Activated CD4-positive, alpha-beta T cell treated with anti-CD3 and anti-CD28 coated beads for 36 hours (primary cell): ENCODE measurements around the gene THNSL1. TPM values are rescaled to one million over a fixed set of nuclear protein-coding genes. Genes with fewer than 3 reads are reported as not detected.
"Not testable (repeated sequence)": the region's sequence is repeated elsewhere in the genome, so short reads cannot be mapped to it uniquely, and the experiment has no call there.

ENCODE experiments used
- ATAC-seq: fragments of 200-7000 bp; cut with Tn5 transposase; one replicate; pipeline ENCODE4 v1.10.0; 2021; ENCODE audit warnings: mild to moderate bottlenecking, moderate library complexity
- CTCF ChIA-PET: fragments of 350-600 bp; sonication (Branson Sonifier 250); formaldehyde crosslinking; loops from one replicate; lab custom pipeline; 2021; ENCODE audit warnings: antibody characterized with exemption; lab: Charles Lee
- POLR2A ChIA-PET: fragments of 350-600 bp; sonication (Branson Sonifier 250); formaldehyde crosslinking; loops from one replicate; lab custom pipeline; 2021; ENCODE audit warnings: antibody characterized with exemption, inconsistent platforms; lab: Charles Lee
- DNase-seq: peaks from one replicate; pipeline ENCODE4 v3.0.0-alpha.2; 2020
- H3K27ac Mint-ChIP-seq: one replicate; pipeline ENCODE4 v1.8.0; 2021; ENCODE audit warnings: mixed read lengths
- H3K27me3 Mint-ChIP-seq: one replicate; pipeline ENCODE4 v1.8.0; 2021; ENCODE audit warnings: mixed read lengths
- H3K36me3 Mint-ChIP-seq: one replicate; pipeline ENCODE4 v1.8.0; 2021; ENCODE audit warnings: low read depth, mixed read lengths
- H3K4me1 Mint-ChIP-seq: one replicate; pipeline ENCODE4 v1.8.0; 2021; ENCODE audit warnings: mixed read lengths
- H3K4me3 Mint-ChIP-seq: one replicate; pipeline ENCODE4 v1.8.0; 2021; ENCODE audit warnings: mild to moderate bottlenecking, moderate library complexity, mixed read lengths
- H3K9me3 Mint-ChIP-seq: one replicate; pipeline ENCODE4 v1.8.0; 2021; ENCODE audit warnings: low read depth, mixed read lengths
- intact Hi-C, 2 experiments: fragments of 100-400 bp; cut with DNase I in 1 of 2; cut with micrococcal nuclease in 1 of 2; formaldehyde crosslinking; loops; one replicate each; pipeline versions ENCODE4 v1.14.2 to v1.15.1; 2022 to 2024; cut with DNase I, micrococcal nuclease
- total RNA-seq, 2 experiments: library from RNA; stranded (reverse); gene quantifications; one replicate each; pipeline ENCODE4 v1.2.3, GENCODE V29; 2021

Gene THNSL1
- total RNA-seq, 2 experiments from 2014 or later, result 8.0 to 9.5 TPM

DNA sequence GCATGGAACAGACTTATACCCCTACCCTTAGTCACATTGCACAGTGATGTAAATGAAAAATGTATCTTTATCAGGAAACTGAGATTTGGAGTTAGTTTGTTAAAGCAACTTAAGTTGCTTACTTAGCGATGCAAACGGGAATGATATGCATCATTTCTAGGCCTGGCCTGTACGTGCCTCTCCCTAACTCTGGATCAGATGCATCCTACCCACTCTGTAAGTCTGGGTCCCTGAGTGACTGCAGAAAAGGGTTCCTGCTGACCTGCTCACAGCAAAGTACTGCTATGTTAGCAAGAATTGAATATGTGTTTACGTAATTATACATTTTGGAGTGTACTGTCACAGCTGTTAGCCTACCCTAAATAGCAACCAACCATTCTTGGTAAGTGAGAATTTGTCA, 33.3 kb upstream of the THNSL1 start:
- H3K27me3 Mint-ChIP-seq, result no peaks in the 10 kb centered on the region
- ChIA-PET CTCF (interaction anchor here (0.7 kb wide), 1 partner anchor 117 kb away, joined by 6 read pairs; no protein-coding TSS in a partner anchor), POLR2A (no interaction called here)
- DNase-seq (no peak), ATAC-seq (no peak)
- H3K36me3 Mint-ChIP-seq, result no peaks in the 10 kb centered on the region
- H3K9me3 Mint-ChIP-seq, result no peaks in the 10 kb centered on the region
- no peak overlapping the region for H3K27ac Mint-ChIP-seq
- peaks cover 10% of the 10 kb centered on the region for H3K4me1 Mint-ChIP-seq
- intact Hi-C loops, result no loop called here
- H3K4me3 Mint-ChIP-seq, result no peak overlapping the region

DNA sequence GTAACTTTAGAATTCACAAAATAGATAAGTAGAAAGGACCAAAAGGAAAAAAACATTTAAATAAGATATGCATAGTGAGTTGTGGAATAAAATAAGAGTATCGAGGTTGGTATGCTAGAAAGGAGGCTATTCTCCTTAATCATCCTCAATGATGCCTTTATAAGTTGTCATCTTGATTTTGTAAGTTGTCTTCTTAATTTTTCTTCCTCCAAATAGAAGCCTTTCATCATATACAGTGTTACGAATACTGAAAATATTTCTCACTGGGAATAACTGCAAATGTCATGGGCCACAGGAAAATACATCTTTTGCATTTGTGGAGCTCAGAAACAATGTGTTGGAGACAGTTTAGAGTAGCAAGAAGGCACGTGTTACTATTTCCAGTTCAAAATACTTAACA, 32.5 kb upstream of the THNSL1 start:
- no peaks in the 10 kb centered on the region for H3K9me3 Mint-ChIP-seq
- H3K27me3 Mint-ChIP-seq, result no peaks in the 10 kb centered on the region
- no peaks in the 10 kb centered on the region for H3K36me3 Mint-ChIP-seq
- ATAC-seq (no peak), DNase-seq (no peak)
- POLR2A ChIA-PET, result no interaction called here
- H3K4me3 Mint-ChIP-seq, result no peak overlapping the region
- H3K27ac Mint-ChIP-seq, result no peak overlapping the region
- intact Hi-C loops, result no loop called here
- CTCF ChIA-PET, result interaction anchor here (0.6 kb wide), 1 partner anchor 342 kb away, joined by 3 read pairs; no protein-coding TSS in a partner anchor
- peaks cover 10% of the 10 kb centered on the region for H3K4me1 Mint-ChIP-seq

DNA sequence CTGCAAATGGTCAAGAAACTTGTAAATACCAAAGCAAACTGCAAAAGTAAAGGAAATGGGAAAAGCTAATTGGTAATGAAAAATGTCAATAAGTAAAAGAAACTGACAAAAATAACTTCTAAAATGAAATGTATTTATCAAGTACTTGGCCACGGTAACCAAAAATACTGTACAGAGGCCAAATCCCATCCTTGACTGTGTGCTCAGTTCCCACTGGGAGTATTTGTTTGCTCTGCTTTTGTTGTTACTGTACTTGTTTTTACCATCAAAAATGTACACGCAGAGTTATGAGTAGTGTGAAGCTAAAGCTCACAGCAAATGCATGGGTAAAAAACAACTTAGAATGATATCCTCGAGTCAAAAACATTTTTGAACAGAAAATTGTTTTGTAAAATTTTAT, 31.5 kb upstream of the THNSL1 start:
- CTCF ChIA-PET, result interaction anchor here (0.7 kb wide), 1 partner anchor 42 kb away, joined by 3 read pairs; no protein-coding TSS in a partner anchor
- Mint-ChIP-seq H3K4me3 (no peak overlapping the region), H3K9me3 (no peaks in the 10 kb centered on the region), H3K27me3 (no peaks in the 10 kb centered on the region), H3K27ac (no peak overlapping the region), H3K36me3 (no peaks in the 10 kb centered on the region), H3K4me1 (peaks cover 10% of the 10 kb centered on the region)
- DNase-seq, result no peak
- intact Hi-C loops, result no loop called here
- no peak for ATAC-seq
- POLR2A ChIA-PET, result no interaction called here

DNA sequence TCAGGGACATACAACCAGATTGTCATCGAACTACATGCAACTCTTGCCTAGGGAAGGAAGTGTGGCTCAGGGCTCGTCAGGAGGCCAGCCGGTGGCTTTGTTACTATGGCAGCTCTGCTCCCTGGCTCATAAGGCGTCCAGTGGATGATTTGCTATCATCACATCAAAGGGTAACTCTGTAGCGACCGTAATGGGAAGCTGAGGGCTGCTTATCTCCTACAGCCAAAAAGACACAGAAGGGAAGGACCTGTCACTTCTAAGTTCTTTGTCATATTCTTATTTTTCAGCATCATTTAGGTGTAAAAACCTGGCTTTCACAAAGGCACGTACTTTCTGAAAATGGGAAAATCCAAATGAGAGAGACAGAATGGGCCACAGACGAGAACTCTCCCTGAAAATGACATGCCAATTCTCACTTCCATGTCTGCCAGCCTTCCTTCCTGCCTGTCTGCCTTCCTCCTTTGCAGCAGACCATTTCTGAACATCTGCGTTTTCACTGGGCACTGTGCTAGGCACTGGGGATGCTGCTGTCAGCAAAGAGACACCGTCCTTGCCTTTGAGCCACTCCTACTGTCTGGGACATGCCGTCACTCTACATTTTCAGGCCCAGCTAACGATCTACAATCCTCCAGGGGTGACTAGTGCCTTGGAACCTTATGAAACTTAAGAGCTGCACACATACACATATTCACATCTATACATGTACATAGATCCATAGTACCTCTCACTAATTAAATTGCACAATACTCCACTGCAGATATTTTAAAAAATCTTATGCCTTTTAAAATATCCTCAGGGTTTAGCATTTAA, 27.4 kb upstream of the THNSL1 start:
- Mint-ChIP-seq H3K4me1 (no peaks in the 10 kb centered on the region), H3K27me3 (peaks cover 3% of the 10 kb centered on the region), H3K27ac (no peak overlapping the region), H3K9me3 (no peaks in the 10 kb centered on the region), H3K36me3 (no peaks in the 10 kb centered on the region), H3K4me3 (no peak overlapping the region)
- DNase-seq, result no peak
- no peak for ATAC-seq
- intact Hi-C loops, result no loop called here
- POLR2A ChIA-PET, result interaction anchor here (0.6 kb wide), 1 partner anchor 122 kb away, joined by 5 read pairs; no protein-coding TSS in a partner anchor
- CTCF ChIA-PET, result no interaction called here

DNA sequence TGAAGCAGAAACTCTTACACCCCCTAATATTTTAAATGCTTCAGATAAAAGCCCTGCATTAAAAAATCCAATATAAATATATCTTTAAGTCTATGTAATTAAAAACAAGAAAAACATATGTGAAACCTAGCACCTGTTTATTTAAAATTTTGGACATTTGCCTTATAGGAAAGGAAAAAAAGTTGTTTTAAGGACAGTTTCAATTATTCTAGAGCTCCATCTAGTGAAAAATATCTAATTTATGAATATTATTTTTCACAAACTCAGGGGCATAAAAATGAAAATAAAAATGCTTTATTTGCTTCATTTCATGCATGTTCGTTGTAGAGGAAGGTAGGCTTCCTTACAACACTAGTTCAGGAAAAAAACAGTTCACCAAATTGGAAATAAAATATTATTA, 26.5 kb upstream of the THNSL1 start:
- Mint-ChIP-seq H3K36me3 (no peaks in the 10 kb centered on the region), H3K4me1 (no peaks in the 10 kb centered on the region), H3K4me3 (no peak overlapping the region), H3K9me3 (no peaks in the 10 kb centered on the region), H3K27ac (no peak overlapping the region), H3K27me3 (peaks cover 3% of the 10 kb centered on the region)
- no peak for ATAC-seq
- POLR2A ChIA-PET, result interaction anchor here (0.6 kb wide), 1 partner anchor 123 kb away, joined by 5 read pairs; no protein-coding TSS in a partner anchor
- intact Hi-C loops, result loop anchor here in 1 of 2 experiments (2.0 kb wide), 1 partner anchor 347 kb away; no protein-coding TSS in a partner anchor
- CTCF ChIA-PET, result no interaction called here
- no peak for DNase-seq

DNA sequence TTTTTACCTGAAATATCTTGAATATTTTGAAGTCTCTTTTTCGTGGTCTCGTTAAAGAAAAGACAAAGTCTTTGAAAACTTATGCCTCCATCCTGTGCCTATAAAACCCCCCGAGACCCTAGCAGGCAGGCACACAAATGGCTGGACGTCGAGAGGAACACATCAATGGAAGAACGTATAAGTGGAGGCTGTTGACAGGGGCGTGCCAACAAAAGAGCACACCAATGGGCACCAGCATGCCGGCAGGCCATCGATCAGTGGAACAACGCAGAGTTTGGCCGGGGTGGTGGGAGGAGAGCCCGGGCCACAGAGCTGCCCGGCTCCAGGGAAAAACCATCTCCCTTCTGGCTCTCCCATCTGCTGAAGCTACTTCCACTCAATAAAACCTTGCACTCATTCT, 25.1 kb upstream of the THNSL1 start:
- Mint-ChIP-seq H3K4me3 (no peak overlapping the region), H3K36me3 (no peaks in the 10 kb centered on the region), H3K4me1 (no peaks in the 10 kb centered on the region), H3K27me3 (peaks cover 3% of the 10 kb centered on the region), H3K9me3 (no peaks in the 10 kb centered on the region), H3K27ac (no peak overlapping the region)
- intact Hi-C loops, result loop anchor here in 1 of 2 experiments (2.0 kb wide), 1 partner anchor 348 kb away; no protein-coding TSS in a partner anchor
- ATAC-seq (no peak), DNase-seq (no peak)
- ChIA-PET CTCF (interaction anchor here (0.6 kb wide), 1 partner anchor 1832 kb away, joined by 3 read pairs; no protein-coding TSS in a partner anchor), POLR2A (no interaction called here)

DNA sequence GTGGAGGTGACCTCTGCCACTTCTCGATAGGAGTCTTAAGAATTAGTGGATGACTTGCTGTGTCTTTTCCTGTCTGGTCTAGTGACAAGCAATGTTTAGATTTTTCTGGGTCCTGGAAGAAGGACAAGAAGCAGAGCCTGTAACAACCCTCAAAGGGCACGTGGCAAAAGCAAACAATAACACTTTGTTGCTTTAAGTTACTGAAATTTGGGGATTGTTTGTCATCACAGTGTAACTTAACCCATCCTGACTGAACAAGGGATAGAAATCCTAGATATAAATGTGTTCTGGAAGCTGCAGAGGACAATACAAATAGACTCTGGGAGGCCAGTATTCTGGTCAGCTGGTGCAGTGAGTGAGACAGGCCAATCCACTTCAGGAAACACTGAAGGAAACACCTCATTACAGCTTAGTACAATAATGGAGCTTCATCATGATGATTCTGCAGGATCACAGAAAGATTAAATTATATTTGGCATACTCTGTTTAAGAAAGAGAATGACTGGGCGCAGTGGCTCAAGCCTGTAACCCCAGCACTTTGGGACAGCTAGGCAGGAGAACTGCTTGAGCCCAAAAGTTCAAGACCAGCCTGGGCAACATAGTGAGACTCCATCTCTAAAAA, 23.8 kb upstream of the THNSL1 start:
- ATAC-seq (no peak), DNase-seq (no peak)
- Mint-ChIP-seq H3K9me3 (no peaks in the 10 kb centered on the region), H3K27me3 (peaks cover 3% of the 10 kb centered on the region), H3K4me3 (no peak overlapping the region), H3K4me1 (no peaks in the 10 kb centered on the region), H3K27ac (no peak overlapping the region), H3K36me3 (no peaks in the 10 kb centered on the region)
- ChIA-PET POLR2A (no interaction called here), CTCF (no interaction called here)
- intact Hi-C loops, result no loop called here

DNA sequence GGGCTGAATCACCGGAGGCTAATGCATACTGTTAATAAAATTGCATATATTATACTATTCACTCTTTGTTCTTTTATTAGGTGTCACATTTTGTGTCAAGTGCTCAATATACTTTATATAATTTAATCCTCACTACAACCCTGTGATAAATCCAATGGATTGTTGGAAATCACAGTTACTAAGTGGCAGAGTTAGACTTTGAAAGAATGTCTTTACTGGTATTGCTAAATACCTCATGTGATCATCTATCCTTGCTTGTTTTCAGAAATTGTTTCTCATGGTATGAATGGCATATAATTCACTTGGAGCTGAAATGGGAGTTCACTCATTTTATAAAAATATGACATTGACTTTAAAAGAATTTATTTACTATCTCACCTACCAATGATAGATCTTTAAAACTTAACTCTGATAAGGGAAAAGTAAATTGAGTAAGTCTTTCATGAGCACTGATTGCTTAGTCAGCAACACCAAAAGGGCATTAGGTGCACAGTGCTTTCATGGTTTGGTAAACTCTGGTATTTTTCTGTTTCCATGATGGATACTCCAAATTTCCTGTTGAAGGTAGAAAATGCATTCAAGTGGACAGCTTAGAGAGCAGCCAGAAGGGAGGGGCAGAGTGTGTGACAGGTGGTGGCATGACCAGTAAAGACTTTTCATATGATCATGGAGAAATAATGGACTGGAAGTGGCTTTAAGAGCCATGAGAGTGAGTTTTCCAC, 23.0 kb upstream of the THNSL1 start:
- Mint-ChIP-seq H3K27me3 (peaks cover 3% of the 10 kb centered on the region), H3K9me3 (no peaks in the 10 kb centered on the region), H3K4me1 (no peaks in the 10 kb centered on the region), H3K36me3 (no peaks in the 10 kb centered on the region), H3K4me3 (no peak overlapping the region), H3K27ac (no peak overlapping the region)
- CTCF ChIA-PET, result interaction anchor here (0.6 kb wide), 1 partner anchor 87 kb away, joined by 3 read pairs; no protein-coding TSS in a partner anchor
- POLR2A ChIA-PET, result no interaction called here
- intact Hi-C loops, result no loop called here
- no peak for ATAC-seq
- no peak for DNase-seq

DNA sequence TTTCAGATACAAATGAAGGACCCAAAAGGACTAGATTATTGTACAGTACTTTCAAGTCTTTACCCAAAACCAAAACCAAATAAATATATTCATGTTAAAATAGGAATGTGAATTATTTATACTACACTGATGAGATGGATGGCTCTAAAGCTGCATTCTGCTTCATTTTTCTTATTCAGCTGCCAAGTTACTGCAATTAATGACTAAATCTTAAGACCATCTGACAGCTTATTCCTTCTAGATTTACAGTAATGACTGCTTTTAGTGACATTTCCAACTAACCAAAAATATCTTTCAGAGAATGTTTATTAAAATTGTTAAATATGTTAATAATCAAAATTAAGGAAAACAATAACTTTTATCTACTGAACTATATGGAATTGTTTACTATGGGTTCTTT, 21.3 kb upstream of the THNSL1 start:
- ATAC-seq (no peak), DNase-seq (no peak)
- CTCF ChIA-PET, result no interaction called here
- intact Hi-C loops, result no loop called here
- peaks cover 2% of the 10 kb centered on the region for H3K9me3 Mint-ChIP-seq
- H3K4me3 Mint-ChIP-seq, result no peak overlapping the region
- POLR2A ChIA-PET, result no interaction called here
- H3K27ac Mint-ChIP-seq, result no peak overlapping the region
- no peaks in the 10 kb centered on the region for H3K36me3 Mint-ChIP-seq
- H3K27me3 Mint-ChIP-seq, result peaks cover 3% of the 10 kb centered on the region
- no peaks in the 10 kb centered on the region for H3K4me1 Mint-ChIP-seq

DNA sequence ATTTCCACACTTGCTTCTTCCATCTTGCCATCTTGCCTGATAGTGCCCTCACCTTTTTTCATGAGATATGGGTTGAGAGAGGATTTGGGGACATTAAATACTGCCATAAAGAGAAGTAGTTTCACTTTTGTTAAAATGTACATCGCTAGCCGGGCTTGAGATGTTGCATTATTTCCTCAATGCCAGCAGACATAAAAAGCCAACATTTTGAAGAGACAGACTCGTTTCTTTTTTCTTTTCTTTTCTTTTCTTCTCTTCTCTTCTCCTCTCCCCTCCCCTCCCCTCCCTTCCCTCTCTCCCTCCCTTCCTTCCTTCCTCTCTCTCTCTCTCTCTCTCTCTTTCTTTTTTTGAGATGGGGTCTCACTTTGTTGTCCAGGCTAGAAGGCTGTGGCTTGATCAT, 18.4 kb upstream of the THNSL1 start:
- H3K36me3 Mint-ChIP-seq, result no peaks in the 10 kb centered on the region
- no peak overlapping the region for H3K27ac Mint-ChIP-seq
- DNase-seq (no peak), ATAC-seq (no peak)
- POLR2A ChIA-PET, result no interaction called here
- peaks cover 2% of the 10 kb centered on the region for H3K27me3 Mint-ChIP-seq
- no peaks in the 10 kb centered on the region for H3K4me1 Mint-ChIP-seq
- H3K4me3 Mint-ChIP-seq, result no peak overlapping the region
- intact Hi-C loops, result no loop called here
- CTCF ChIA-PET, result interaction anchor here (0.6 kb wide), 1 partner anchor 1093 kb away, joined by 3 read pairs; no protein-coding TSS in a partner anchor
- peaks cover 9% of the 10 kb centered on the region for H3K9me3 Mint-ChIP-seq

DNA sequence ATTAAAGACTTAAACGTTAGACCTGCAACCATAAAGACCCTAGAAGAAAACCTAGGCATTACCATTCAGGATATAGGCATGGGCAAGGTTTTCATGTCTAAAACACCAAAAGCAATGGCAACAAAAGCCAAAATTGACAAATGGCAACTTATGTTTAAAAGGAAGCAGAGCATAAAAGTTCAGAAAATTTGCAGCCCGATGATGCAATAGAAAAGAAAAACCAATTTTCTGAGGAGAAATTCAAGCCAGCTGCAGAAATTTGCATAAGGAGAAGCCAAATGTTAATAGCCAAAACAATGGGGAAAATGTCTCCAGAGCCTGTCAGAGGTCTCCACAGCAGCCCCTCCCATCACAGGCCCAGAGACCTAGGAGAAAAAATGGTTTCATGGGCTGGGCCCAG, 4.8 kb upstream of the THNSL1 start:
- intact Hi-C loops, result loop anchor here in 1 of 2 experiments (10.0 kb wide), 2 partner anchors 87 to 367 kb away; no protein-coding TSS in a partner anchor
- H3K9me3 Mint-ChIP-seq, ATAC-seq, DNase-seq, POLR2A ChIA-PET, H3K27me3 Mint-ChIP-seq, H3K4me3 Mint-ChIP-seq, H3K36me3 Mint-ChIP-seq, CTCF ChIA-PET, H3K27ac Mint-ChIP-seq: not testable (repeated sequence)
- H3K4me1 Mint-ChIP-seq, result peaks cover 11% of the 10 kb centered on the region
